Endothelial cell of umbilical vein (primary cell): ENCODE data around the gene CPNE5. TPM values are rescaled to one million over a fixed set of nuclear protein-coding genes. Genes with fewer than 3 reads are reported as not detected.

ENCODE experiments used
- BruUV-seq: library from RNA; stranded (reverse); fragments of 400-500 nt; replicated peaks from 2 replicates; lab custom pipeline; 2021; lab: Mats Ljungman, UMichigan
- CTCF ChIA-PET: fragments of 300-600, 350-600 bp; sonication (Branson Sonifier 250); formaldehyde crosslinking; loops from one replicate; lab custom pipeline; 2021; ENCODE audit warnings: antibody characterized with exemption, inconsistent platforms; lab: Charles Lee
- POLR2A ChIA-PET: fragments of 300-600, 350-600 bp; sonication (Branson Sonifier 250); formaldehyde crosslinking; loops from one replicate; lab custom pipeline; 2021; ENCODE audit warnings: antibody characterized with exemption, inconsistent platforms; lab: Charles Lee
- DNase-seq: peaks from one replicate; pipeline ENCODE4 v3.0.0-alpha.2; 2011; ENCODE audit warnings: low read depth, low spot score
- FAIRE-seq: peaks from 2 replicates; lab custom pipeline; 2011; peaks lifted over from hg19 to GRCh38; lab: Jason Lieb, UNC
- H2AFZ ChIP-seq: 2 replicates; pipeline ENCODE4 v1.6.0; 2012; ENCODE audit warnings: low read depth, low read length, control low read depth, inconsistent platforms
- H3K27ac ChIP-seq: 2 replicates; pipeline ENCODE4 v1.5.1; 2011; ENCODE audit warnings: low read depth, mild to moderate bottlenecking, control low read depth, low read length, moderate library complexity; ENCODE audit not compliant: insufficient read depth
- H3K27me3 ChIP-seq, 2 experiments: 2 replicates each; pipeline versions ENCODE4 v1.6.0 to v1.6.1; 2011; ENCODE audit warnings: low read length in 2 of 2, mixed read lengths in 1 of 2; ENCODE audit not compliant: control insufficient read depth in 2 of 2, insufficient read depth in 2 of 2
- H3K36me3 ChIP-seq, 2 experiments: 2 replicates in 1 of 2; 3 replicates in 1 of 2; pipeline ENCODE4 v1.5.1; 2011; ENCODE audit warnings: low read length in 2 of 2, mild to moderate bottlenecking in 1 of 2, moderate library complexity in 1 of 2; ENCODE audit not compliant: control insufficient read depth in 2 of 2, insufficient read depth in 2 of 2; ENCODE audit errors: extremely low read depth in 1 of 2
- H3K4me1 ChIP-seq: 3 replicates; pipeline ENCODE4 v1.5.1; 2011; ENCODE audit warnings: mild to moderate bottlenecking, low read length; ENCODE audit not compliant: control insufficient read depth, insufficient read depth; ENCODE audit errors: extremely low read depth
- H3K4me2 ChIP-seq: 2 replicates; pipeline ENCODE4 v1.6.1; 2011; ENCODE audit warnings: low read length, control low read depth, mixed read lengths; ENCODE audit not compliant: insufficient read depth
- H3K4me3 ChIP-seq, 3 experiments: fragments of 200-600 bp in 1 of 3; sonication (generic), shearing (Covaris generic) in 1 of 3; replicated peaks in 1 of 3; 2 replicates each; pipeline ENCODE4 v1.5.1; 2011 to 2016; ENCODE audit warnings: control low read depth in 3 of 3, low read length in 3 of 3, mild to moderate bottlenecking in 2 of 3, inconsistent platforms in 1 of 3, low read depth in 1 of 3, moderate library complexity in 1 of 3; ENCODE audit not compliant: insufficient read depth in 1 of 3
- H3K79me2 ChIP-seq: 2 replicates; pipeline ENCODE4 v1.6.0; 2012; ENCODE audit warnings: low read length, inconsistent platforms; ENCODE audit not compliant: control insufficient read depth, insufficient read depth
- H3K9ac ChIP-seq: replicated peaks from 2 replicates; pipeline ENCODE3; 2011; ENCODE audit warnings: low read length, control low read depth; ENCODE audit not compliant: insufficient read depth; ENCODE audit errors: extremely low read depth
- H3K9me1 ChIP-seq: replicated peaks from 3 replicates; pipeline ENCODE4 v1.6.0; 2011; ENCODE audit warnings: mild to moderate bottlenecking, low read length; ENCODE audit not compliant: control insufficient read depth, insufficient read depth; ENCODE audit errors: extremely low read depth
- H3K9me3 ChIP-seq: replicated peaks from 2 replicates; pipeline ENCODE4 v1.5.1; 2012; ENCODE audit warnings: low read length, inconsistent platforms; ENCODE audit not compliant: control insufficient read depth, insufficient read depth
- H4K20me1 ChIP-seq: replicated peaks from 2 replicates; pipeline ENCODE3; 2011; ENCODE audit warnings: mild to moderate bottlenecking, low read length; ENCODE audit not compliant: control insufficient read depth, insufficient read depth; ENCODE audit errors: extremely low read depth
- CTCF ChIP-seq, 2 donors: IDR thresholded peaks; 1 replicate in 1 of 2; 2 replicates in 1 of 2; pipeline ENCODE4 v1.5.1; 2011; ENCODE audit warnings: low read length in 2 of 2, mild to moderate bottlenecking in 2 of 2, moderate library complexity in 2 of 2, control low read depth in 1 of 2, inconsistent platforms in 1 of 2, low read depth in 1 of 2; ENCODE audit not compliant: insufficient read depth in 1 of 2; ENCODE audit errors: extremely low read depth in 1 of 2
- EZH2 ChIP-seq: IDR thresholded peaks from 2 replicates; pipeline ENCODE4 v1.6.1; 2012; ENCODE audit warnings: borderline replicate concordance, low read depth, mild to moderate bottlenecking, moderate library complexity, low read length, inconsistent platforms; ENCODE audit not compliant: severe bottlenecking
- FOS ChIP-seq: IDR thresholded peaks from 2 replicates; pipeline ENCODE4 v1.6.1; 2011; ENCODE audit warnings: mild to moderate bottlenecking, low read length, moderate library complexity, borderline replicate concordance; ENCODE audit not compliant: insufficient read depth
- GATA2 ChIP-seq: IDR thresholded peaks from 2 replicates; pipeline ENCODE4 v1.7.0; 2011; ENCODE audit warnings: low read depth, mild to moderate bottlenecking, moderate library complexity, mixed read lengths, low read length; ENCODE audit not compliant: insufficient read length, insufficient read depth
- JUN ChIP-seq: IDR thresholded peaks from 2 replicates; pipeline ENCODE4 v1.6.1; 2011; ENCODE audit warnings: borderline replicate concordance, low read depth; ENCODE audit not compliant: insufficient read length, insufficient read depth
- MAX ChIP-seq: IDR thresholded peaks from 2 replicates; pipeline ENCODE4 v1.6.1; 2011; ENCODE audit not compliant: insufficient read depth, insufficient read length
- MYC ChIP-seq: IDR thresholded peaks from one replicate; pipeline ENCODE4 v1.6.1; 2011; ENCODE audit warnings: mild to moderate bottlenecking, low read depth, low read length
- POLR2A ChIP-seq: IDR thresholded peaks from 2 replicates; pipeline ENCODE4 v1.6.1; 2012; ENCODE audit warnings: low read depth, mild to moderate bottlenecking, control low read depth, low read length
- POLR2AphosphoS5 ChIP-seq: IDR thresholded peaks from 2 replicates; pipeline ENCODE4 v1.6.1; 2012; ENCODE audit warnings: low read depth, mild to moderate bottlenecking, control low read depth, low read length, moderate library complexity; ENCODE audit not compliant: insufficient read depth
- dilution Hi-C: fragments of 300-500 bp; cut with MboI; formaldehyde crosslinking; loops from one replicate; pipeline ENCODE4 v1.15.0; 2019; ENCODE audit warnings: low sequenced_read_pairs; ENCODE audit not compliant: extremely low pct_ligation_motif_present
- intact Hi-C: fragments of 100-400 bp; cut with micrococcal nuclease; formaldehyde crosslinking; loops from one replicate; pipeline ENCODE4 v1.10.0; 2022
- polyA plus RNA-seq, 4 experiments: library from polyadenylated mRNA; depleted of rRNA in 3 of 4; stranded (reverse) in 3 of 4; unstranded in 1 of 4; fragments of >200 nt; gene quantifications; 2 replicates each; pipeline versions ENCODE4 v1.2.1 to v1.2.3, GENCODE V29; 2011 to 2012; ENCODE audit warnings: missing spikeins in 1 of 4
- total RNA-seq: library from RNA; stranded (reverse); gene quantifications from 2 replicates; pipeline ENCODE4 v1.2.3, GENCODE V29; 2021

The CPNE5 gene
- total and polyA plus RNA-seq, 2 donors (not counting 3 experiments of a cell fraction or from before 2014, with no cell fraction given) = 18.8 to 49.4 TPM

GRCh38 chr6:36691612-36692011, 147.6 kb downstream of the CPNE5 start:
- no peak for DNase-seq
- Histone ChIP-seq H3K9me1 (no peaks in the 10 kb centered on the region), H3K27me3 (no peaks in the 10 kb centered on the region), H3K4me1 (no peaks in the 10 kb centered on the region), H3K9me3 (no peaks in the 10 kb centered on the region), H4K20me1 (no peaks in the 10 kb centered on the region), H3K9ac (no peak overlapping the region), H3K4me3 (no peak overlapping the region), H3K36me3 (peaks cover 3 to 4% of the 10 kb centered on the region in 2 experiments), H2AFZ (no peak overlapping the region), H3K4me2 (no peak overlapping the region), H3K27ac (no peak overlapping the region), H3K79me2 (no peaks in the 10 kb centered on the region)
- no peak for FAIRE-seq
- POLR2A ChIA-PET = no interaction called here
- no TSS peak for BruUV-seq
- dilution Hi-C loops (no loop called here), intact Hi-C loops (loop anchor here (2.0 kb wide), 1 partner anchor 67 kb away; no protein-coding TSS in a partner anchor)
- TF ChIP-seq MAX (no peak), MYC (no peak), POLR2AphosphoS5 (no peak), FOS (no peak), GATA2 (no peak), POLR2A (no peak), EZH2 (no peak), CTCF (IDR thresholded peaks at IDR 0.05; ENCODE audit: extremely low read depth in 1 of 2, insufficient read depth in 1 of 2, low read depth in 1 of 2, low read length in 2 of 2) (no peak), JUN (no peak)
- CTCF ChIA-PET = interaction anchor here (1.0 to 1.5 kb wide), 2 partner anchors 57 to 60 kb away, joined by 3 to 4 read pairs; no protein-coding TSS in a partner anchor
